ENCODE results near the gene EGLN1.

DNA sequence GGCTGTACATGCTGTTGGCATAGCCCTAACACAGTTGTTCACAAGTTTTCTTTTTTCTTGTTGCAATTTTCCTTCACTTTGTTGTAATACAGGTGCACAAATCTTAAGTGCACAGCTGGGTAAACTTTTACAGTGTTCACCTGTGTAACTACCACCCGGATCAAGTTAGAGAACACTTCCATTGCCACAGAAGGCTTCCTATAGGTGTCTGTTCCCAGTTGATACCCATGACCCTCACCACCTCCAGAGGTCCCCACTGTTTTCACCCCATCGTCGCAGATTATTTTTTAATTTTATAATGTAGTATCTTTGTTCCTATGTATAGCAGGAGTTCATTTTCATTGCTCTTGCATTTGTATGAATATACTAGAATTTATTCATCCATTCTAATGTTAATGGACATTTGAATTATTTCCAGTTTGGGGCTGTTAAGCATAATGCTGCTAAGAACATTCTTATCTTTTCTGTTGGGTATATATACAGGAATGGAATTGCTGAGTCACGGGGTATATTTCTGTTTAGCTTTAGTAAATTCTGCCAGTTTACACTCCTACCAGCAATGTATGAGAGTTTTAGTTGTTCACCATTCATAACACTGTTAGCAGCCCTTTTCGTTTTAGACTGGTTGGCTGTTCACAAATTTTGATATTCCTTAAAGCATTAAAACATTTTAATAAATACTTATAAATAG is 67.6 kb downstream of the EGLN1 start:
- TF ChIP-seq, protein P1, sequence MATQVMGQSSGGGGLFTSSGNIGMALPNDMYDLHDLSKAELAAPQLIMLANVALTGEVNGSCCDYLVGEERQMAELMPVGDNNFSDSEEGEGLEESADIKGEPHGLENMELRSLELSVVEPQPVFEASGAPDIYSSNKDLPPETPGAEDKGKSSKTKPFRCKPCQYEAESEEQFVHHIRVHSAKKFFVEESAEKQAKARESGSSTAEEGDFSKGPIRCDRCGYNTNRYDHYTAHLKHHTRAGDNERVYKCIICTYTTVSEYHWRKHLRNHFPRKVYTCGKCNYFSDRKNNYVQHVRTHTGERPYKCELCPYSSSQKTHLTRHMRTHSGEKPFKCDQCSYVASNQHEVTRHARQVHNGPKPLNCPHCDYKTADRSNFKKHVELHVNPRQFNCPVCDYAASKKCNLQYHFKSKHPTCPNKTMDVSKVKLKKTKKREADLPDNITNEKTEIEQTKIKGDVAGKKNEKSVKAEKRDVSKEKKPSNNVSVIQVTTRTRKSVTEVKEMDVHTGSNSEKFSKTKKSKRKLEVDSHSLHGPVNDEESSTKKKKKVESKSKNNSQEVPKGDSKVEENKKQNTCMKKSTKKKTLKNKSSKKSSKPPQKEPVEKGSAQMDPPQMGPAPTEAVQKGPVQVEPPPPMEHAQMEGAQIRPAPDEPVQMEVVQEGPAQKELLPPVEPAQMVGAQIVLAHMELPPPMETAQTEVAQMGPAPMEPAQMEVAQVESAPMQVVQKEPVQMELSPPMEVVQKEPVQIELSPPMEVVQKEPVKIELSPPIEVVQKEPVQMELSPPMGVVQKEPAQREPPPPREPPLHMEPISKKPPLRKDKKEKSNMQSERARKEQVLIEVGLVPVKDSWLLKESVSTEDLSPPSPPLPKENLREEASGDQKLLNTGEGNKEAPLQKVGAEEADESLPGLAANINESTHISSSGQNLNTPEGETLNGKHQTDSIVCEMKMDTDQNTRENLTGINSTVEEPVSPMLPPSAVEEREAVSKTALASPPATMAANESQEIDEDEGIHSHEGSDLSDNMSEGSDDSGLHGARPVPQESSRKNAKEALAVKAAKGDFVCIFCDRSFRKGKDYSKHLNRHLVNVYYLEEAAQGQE (IDR thresholded peaks at IDR 0.05; ENCODE audit: low read depth) = no peak
- TF ChIP-seq, protein P2, sequence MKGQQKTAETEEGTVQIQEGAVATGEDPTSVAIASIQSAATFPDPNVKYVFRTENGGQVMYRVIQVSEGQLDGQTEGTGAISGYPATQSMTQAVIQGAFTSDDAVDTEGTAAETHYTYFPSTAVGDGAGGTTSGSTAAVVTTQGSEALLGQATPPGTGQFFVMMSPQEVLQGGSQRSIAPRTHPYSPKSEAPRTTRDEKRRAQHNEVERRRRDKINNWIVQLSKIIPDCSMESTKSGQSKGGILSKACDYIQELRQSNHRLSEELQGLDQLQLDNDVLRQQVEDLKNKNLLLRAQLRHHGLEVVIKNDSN (IDR thresholded peaks at IDR 0.05) = no peak
